HCT116 (cell line): ENCODE measurements around the gene FGF14.

ENCODE experiments used
- POLR2A ChIP-seq: IDR thresholded peaks from 2 replicates; pipeline ENCODE4 v1.7.0; 2011; ENCODE audit warnings: borderline replicate concordance; ENCODE audit not compliant: insufficient read depth, insufficient read length; ENCODE audit errors: extremely low read depth
- TF ChIP-seq, protein P1 (sequence below), 3 experiments: fragments of 200-600 bp in 1 of 3; sonication (generic) in 1 of 3; IDR thresholded peaks in 2 of 3; conservative IDR thresholded peaks in 1 of 3; 2 replicates each; pipeline ENCODE4 v1.5.1; 2012 to 2017; ENCODE audit warnings: low read depth in 2 of 3, low read length in 2 of 3, antibody characterized with exemption in 1 of 3, borderline replicate concordance in 1 of 3, control low read depth in 1 of 3, mild to moderate bottlenecking in 1 of 3, mixed read lengths in 1 of 3, mixed run types in 1 of 3, moderate library complexity in 1 of 3; ENCODE audit not compliant: insufficient read depth in 1 of 3
- TF ChIP-seq, protein P2 (sequence below): IDR thresholded peaks from 2 replicates; pipeline ENCODE4 v1.6.1; 2012

DNA sequence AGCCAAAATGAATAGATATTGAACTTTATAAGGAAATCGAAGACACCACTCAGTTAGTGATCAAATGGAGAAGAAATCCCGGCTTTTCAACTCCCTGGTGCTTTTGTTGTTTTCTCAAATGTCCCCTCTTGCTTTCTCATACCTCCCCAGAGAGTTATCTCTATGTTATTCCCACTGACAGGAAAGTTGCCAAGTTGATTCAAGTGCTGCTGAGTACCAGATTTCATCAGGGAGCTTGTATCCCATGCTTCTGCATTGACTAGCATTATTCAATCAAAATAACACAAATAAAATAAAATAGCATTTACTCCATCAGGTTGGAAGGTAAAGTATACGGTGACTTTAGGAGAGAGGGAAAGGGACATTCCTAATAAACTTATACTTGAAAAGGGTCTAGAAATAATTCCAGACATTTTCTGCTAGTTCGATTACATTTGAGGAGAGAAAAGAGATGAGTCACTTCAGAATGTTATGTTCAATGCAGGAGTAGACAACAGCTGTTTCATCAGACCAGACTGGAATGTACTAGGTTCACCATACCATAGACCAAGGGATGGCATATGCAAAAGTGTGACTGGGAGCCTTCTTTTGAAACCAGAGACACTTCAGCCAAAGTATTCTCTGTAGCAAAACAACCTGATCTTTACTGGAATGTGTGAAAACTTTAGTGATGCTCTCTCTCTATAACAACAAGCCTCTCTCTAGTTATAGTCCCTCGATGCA, 397.8 kb downstream of the FGF14 start:
- TF ChIP-seq, protein P1, sequence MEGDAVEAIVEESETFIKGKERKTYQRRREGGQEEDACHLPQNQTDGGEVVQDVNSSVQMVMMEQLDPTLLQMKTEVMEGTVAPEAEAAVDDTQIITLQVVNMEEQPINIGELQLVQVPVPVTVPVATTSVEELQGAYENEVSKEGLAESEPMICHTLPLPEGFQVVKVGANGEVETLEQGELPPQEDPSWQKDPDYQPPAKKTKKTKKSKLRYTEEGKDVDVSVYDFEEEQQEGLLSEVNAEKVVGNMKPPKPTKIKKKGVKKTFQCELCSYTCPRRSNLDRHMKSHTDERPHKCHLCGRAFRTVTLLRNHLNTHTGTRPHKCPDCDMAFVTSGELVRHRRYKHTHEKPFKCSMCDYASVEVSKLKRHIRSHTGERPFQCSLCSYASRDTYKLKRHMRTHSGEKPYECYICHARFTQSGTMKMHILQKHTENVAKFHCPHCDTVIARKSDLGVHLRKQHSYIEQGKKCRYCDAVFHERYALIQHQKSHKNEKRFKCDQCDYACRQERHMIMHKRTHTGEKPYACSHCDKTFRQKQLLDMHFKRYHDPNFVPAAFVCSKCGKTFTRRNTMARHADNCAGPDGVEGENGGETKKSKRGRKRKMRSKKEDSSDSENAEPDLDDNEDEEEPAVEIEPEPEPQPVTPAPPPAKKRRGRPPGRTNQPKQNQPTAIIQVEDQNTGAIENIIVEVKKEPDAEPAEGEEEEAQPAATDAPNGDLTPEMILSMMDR (IDR thresholded peaks at IDR 0.05 in 2 of 3, conservative IDR thresholded peaks at IDR 0.05 in 1 of 3; ENCODE audit: borderline replicate concordance in 1 of 3, insufficient read depth in 1 of 3, low read depth in 2 of 3, low read length in 2 of 3) = no peak
- TF ChIP-seq POLR2A = no peak
- TF ChIP-seq, protein P2, sequence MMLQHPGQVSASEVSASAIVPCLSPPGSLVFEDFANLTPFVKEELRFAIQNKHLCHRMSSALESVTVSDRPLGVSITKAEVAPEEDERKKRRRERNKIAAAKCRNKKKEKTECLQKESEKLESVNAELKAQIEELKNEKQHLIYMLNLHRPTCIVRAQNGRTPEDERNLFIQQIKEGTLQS = no peak
